Tongue (tissue), 2 donors: Measurements from ENCODE around the gene CMIP. TPM values are rescaled to one million over a fixed set of nuclear protein-coding genes. Genes with fewer than 3 reads are reported as not detected.

Source experiments
- DNase-seq: peaks from one replicate; pipeline ENCODE4 v3.0.0-alpha.2; 2015
- total RNA-seq: library from RNA; depleted of rRNA; stranded (reverse); fragments of >200 nt; gene quantifications from one replicate; pipeline ENCODE4 v1.2.3, GENCODE V29; 2014

CMIP gene
- total RNA-seq, 1 donor from 2014 or later = 30.0 TPM

DNA sequence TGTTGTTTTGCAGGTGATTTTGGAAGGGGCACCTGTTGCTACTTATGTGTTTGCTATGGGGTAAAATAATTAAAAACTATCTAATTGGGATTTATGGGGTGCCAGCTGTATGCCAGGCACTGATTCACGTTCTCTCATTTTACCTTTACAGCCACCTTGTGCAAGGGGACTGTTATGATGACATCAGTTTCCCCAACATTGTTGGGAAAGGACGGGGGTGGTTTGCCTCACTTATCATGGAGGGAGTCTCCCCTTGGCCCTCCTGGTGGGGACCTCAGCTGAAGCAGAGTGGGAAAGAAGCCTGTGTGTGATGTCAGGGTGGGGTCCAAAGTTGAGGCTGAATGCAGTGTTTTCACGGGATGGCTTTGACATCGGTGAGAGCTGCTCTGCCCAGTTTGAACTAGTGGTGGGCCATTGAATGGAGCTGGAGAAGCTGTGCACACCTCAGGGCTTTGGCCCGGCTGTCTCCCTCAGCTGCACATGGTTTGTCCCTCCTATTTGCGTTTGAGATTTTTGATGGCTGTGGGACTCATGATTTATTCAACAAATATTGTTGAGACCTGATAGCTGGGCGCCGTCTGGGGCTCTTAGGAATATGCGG lies 36.1 kb downstream of the CMIP start:
- DNase-seq = no peak

DNA sequence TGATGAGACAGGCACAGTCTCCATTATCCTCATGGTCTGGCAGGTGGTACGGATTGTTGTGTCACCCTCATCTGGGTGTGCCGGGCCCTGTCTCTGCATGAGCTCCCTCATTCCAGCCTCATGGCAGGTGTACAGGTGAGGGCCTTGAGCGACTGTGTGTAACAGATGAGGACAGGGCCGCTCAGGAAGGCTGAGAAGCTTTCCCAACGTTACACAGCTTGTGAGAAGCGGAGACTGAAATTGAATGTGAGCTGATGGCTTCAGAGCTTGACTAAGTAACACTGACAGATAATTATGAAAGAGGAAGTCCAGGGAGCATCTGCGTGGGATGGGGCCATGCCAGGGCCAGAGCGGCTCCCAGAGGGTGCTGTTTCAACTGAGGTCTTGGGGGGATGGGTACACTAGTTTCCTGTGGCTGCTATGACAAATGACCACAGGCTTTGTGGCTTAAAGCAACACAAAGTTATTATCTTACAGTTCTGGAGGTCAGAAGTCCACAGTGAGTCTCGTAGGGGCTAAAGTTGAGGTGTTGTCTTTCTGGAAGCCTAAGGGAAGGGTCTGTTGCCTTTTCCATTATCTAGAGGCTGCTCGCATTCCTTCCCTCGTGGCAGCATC lies 36.7 kb downstream of the CMIP start:
- DNase-seq = no peak

DNA sequence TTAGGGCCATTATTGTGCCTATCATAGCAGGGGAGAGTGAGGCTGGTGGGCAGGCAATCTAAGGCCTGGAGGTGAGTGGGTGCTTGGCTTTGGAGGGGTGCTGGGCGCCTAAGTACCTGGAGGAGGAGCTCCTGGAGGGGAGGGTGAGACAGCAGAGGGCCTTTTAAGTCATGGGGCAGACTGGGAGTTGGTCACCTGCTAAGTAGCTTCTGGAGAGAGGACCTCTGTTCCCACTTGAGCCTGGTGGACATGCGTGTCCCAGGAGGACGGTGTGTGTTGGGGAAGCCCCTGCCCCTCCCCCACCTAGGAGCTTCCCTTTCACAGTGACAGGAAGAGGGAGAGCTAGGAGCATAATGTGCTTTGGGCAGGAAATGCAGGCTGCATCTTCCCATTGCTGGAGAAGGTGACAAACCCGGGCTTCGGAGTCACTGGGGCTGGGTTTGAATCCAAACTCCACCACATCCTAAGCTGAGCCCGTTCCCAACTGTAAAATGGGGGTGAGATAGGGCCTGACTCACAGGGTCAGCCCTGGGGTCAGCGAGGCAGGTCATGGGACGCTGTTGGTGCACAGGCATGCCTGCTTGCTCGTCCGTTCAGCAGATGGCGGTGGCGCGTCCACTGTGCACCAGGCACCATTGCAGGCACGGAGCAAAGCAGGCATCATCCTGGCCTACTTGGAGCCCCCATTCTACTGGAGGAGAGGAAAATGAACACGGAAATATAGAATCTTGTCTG lies 37.9 kb downstream of the CMIP start:
- no peak for DNase-seq

DNA sequence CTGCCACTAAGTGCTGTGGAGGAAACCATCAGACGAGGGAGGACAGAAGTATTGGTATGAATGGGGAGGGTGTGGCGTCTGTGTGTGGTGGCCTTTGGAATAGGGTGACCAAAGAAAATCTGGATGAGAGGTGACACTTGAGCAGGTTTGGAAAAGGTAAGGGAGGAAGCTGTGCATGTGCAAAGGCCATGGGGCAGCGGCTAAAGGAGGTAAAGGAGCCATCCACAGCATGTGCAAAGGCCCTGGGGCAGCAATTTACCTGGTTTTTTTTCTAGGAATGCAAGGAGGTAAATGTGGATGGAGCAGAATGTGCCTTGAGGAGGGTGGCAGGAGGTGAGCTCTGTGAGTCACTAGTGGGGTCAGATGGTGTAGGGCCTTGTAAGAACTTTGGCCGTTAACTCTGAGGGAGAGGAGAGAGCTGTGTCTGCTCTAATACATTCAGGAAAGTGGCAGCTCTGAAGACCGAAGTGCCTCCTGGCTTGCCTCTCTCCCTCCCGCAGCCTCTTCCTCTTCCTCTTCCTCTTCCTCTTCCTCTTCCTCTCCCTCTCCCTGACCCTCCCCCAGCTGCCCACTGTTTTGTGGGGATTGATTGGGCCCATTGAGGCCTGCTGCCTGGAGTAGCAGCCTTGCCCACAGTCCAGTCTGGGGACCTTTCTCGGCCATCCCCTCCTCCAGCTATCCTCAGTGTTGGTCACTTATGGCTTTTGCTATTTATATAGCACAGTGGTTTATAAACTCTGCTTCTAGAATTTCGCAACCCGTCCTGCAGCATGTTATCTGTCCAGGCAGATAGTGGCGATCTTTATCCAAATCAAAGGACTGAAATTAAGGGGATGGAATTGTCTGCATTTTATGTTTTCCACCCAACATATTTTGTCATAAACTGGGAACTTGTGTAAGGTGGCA lies 38.7 kb downstream of the CMIP start:
- no peak for DNase-seq

DNA sequence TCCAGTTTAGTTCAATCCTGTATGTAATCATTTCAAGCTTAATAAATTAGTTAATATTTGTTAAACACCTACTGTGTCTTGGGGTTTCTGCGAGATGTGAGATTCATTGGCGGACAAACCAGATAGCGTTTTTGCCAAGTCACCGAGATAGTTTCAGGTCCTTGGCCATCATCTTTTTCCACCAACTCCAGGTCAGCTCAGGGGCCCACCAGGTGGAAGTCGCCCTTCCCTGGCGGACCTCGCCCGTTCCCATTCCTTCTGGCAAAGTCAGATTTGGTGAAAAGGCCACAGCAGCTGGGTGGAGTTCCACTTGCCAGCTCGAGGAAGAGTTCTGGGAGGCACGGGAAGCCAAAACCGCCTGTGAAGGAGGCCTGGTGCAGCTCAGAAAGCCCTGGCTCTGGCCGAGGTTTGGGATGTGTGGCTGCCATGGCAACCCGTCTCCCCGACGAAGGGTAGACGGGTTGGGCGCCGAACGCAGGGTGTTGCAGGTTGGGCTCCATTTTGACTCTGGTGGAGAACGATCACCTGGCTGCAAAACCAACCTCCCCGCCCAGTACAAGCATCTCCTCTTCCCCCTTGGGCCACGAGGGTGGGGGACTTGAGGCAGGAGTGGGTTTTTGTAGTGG lies 39.5 kb downstream of the CMIP start:
- DNase-seq = no peak

DNA sequence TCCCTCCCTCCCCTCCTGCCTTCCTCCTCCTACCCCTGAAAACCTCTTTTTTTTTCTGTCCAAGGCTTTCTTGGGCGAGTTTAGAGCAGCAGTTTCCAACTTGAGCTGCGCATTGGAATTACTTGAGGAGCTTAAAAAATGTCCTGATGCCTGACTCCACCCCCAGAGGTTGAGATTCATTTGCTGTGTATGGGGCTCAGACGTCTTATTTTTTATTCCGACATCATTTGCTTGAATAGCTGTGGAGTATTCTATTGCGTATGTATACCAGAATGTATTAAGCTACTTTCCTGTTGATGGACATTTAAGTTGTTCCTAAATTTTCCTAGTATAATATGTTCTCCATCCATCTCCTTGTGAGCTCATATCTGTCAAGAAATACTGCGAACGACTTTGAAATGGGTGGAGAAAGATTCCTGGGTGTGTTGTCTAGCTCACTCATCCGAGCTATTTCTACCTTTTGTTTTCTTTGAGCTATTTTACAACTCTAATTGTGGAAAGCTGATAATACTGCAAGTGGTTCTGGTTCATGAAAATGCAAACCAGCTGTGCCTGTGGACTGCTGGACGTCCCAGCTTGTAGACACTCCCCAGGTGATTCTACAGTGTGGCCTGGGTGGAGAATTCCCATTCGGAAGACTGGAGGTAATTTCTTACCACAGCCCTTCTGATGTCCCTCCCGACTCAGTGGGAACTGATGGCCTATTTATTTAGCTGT lies 40.5 kb downstream of the CMIP start:
- no peak for DNase-seq

DNA sequence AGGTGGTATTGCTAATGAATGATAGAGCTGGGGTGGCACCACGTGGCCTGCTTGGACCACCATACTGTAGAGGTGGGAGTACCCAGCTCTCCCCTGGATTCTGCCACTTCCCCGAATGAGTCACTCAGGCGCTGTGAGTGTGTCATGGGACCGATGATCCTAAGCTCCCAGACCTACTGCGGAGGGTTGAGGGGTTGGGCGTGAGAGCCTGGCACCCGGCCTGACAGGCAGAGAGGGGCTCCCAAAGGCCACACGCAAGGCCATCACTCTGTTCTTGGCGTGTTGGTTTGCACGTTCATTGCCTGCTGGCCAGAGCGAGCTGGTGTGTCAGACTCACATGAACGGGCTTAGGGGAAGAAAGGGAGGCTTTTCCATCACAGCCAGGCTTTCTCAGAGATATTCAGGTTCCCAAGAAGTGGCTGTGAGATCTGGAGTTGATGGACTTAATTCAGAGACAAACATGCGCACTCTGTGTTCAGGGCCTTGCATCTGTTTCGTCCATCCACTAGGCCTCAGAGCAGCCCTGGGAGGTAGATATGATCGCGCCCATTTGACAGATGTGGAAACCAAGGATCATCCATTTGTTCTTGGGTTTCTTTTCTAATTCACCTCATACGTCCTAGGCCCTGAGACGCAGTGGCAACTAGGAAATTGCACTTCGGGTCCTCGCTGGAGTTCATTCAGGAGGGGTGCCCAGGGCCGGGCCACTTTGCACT lies 41.4 kb downstream of the CMIP start:
- no peak for DNase-seq

DNA sequence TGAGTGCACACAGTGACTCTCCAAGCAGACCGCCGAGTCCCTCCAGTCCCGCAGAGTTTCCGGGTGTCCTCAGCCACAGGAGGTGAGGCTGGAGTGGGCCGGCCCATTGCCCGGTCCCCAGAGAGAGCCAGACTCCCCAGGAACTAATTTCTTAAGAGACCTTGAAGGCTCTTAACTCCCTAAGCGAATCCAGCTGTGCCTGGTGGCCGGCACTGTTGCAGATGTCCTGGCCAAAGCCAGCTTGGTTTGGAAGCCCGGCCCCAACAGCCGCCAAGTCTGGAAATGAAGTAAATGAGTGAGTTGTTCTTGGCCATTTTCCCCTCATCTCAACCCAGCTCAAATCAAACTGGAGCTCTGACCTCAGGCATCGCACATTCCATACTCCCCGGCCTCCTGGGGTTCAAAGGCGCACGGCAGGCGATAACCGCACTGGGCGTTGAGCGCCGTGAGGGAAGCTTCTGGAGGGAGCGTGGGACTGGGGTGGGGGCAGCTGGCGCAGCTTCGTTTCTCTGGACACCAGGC lies 42.0 kb downstream of the CMIP start:
- peak; percentile 53 for DNase-seq

DNA sequence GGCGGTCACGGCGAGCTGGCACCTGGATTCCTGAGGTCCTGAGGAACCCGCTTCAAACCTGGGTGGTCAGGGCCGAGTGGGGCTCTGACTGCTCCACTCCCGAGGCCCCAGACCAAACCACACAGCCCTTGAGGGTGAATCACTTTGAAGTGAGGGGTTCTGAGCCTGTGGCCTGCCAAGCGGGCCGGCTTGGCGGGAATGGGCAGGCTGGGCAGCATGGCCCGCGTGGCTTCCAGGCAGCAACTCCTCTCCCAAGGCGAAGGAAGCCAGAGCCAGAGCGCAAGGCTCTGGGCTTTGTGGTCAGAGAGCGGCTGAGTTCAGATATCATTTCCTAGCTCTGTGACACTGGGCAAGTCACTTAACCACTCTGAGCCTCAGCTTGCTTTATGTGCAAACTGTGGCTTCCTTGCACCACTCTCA lies 42.7 kb downstream of the CMIP start:
- no peak for DNase-seq

DNA sequence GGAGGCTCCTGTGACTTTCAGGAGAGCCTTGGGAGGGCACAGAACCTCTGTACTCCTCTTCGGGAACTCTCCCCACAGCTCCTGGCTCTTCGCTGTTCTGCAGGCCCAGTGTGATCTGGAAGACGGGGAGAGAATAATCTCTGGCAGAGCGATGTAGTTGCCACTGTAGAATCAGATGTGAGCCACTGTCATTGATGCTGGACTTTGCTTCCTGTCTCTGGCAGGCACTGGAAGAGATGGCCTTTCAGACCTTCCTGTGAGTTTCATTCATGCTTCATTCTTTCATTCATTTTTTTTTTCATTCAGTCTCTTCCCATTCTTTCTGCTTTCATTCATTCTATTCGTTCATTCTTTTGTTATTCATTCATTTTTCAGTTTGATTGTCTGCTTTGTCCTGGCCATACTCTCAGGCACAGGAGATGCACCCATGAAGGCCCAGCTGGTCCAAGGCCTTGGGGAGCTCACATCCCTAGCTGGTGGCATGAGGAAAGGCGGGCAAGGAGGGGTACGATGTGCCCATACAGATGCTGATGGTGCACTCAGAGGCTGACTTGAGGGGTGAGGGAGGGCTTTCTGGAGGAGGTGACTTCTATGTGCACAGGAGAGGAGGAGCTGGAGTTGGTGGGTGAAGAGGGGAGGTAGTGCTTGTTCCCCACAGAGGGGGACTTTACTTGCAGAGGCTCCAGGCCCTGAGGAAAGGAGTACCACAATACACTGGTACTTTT lies 44.2 kb downstream of the CMIP start:
- DNase-seq = no peak

DNA sequence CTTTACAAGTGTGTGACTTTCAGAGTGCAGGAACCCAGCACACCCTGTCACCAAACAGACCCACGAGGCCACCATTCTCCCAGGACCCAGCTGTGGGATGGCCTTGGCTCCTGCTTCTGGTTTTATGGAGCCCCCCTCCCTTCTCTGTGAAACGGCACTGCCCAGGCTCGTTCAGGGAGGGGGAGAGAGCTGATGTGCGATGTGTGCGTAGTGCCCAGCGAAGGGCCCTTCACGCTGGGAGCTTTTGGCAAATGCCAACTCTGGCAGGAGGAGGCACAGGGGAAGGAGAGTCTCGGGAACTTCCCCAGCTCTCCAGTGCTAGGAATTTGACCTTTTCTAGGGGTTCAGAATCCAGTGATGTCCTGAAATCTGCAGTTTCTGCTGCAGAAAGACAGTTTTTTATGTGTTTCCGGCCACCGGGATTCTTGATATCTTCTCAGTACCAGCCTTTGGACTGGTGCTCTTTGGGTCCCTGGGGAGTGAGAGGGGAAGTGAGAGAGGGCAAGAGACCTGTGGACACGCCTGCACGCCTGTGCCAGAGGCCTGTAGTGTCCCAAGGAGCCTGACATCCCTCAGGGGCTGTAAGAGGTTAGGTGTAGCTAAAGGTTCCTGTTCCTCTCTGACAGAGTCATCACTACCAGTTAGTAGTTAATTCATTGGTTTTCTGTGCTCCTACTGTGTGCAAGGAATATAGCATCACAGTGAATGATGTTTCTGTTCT lies 45.1 kb downstream of the CMIP start:
- no peak for DNase-seq

DNA sequence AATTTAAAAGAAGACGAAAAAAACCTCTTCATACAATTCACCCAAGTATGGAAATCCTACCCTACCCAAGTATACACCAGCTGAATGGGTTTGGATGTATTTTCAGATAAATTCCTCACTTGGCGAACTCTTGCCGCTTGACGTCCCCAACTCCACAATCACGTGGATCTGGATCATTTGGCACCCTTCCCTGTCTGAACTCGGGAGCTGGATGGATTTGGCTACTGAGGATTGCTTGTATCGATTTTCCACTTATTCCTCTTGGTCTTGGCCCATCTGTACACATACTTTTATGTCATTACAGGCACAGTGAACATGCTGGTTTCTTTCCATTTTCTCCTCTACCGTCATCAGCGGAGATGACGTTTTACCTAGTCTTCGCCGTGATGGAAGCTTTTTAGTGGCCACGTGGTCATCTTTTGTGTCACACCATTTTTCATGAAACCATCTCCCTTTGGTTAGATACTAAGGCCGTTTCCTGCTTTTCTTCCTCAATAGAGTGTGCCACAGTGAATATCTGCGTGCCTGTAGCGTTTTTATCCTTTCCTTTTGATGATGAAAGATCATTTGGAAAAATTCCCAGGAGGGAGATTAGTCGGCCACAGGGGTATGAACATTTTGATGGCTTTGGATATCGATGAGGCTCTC lies 47.1 kb downstream of the CMIP start:
- peak; percentile 65 for DNase-seq

DNA sequence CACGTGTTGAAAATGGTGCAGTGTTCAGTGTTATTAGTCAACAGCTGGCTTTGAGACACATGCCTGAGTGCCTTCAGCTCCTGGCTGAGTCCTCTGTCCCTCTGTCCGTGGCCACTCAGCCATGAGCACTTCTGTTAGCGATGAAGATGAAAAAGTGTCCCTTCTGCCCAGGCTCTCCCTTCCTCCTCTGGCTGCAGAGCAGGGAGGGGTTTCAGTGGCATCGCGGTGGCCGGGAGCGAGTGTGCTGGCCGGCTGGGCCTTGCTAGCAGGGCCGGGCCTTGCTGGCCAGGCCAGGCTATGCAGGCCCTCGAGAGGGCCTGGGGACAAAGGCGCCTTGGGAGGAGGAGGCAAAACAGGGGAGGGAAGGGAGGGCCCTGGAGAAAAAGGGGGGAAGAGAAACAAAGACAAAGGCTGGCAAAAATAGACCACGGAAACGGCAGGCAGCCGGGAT lies 47.7 kb downstream of the CMIP start:
- no peak for DNase-seq

DNA sequence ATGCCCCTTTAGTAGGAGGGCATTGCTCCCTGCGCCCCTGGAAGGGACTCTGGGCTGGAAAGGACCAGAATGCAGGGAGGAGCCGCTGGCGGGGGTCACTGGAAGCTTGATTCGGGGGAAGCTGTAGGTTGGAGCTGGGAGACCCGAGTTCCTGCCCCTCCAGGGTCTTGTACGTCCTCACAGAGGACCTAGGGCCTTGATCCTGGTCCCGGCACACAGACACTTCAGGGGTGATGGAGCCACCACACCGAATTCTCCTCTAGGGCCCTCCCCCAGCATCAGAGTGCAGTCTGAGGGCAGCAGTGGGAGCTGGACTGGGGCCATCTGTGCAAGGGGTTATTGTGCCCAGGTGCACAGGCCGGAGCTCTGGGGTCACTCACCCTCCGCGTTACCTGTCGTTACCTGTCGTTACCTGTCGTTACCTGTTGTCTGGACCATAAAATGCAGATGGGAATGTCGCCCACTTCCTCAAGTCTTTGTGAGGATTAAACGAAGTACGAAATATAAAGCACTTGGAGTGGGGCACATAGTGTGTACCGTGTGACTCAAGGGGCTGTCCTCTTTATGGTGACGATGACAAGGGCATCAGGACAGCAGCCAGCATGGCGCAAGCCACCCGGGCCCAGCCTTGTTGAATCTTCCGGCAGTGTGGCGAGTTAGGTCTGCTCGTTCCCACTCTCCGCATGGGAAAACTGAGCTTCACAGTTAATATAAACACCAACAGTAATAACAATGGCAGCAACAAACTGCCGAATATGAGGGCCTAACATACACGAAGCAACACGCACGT lies 48.6 kb downstream of the CMIP start:
- no peak for DNase-seq

DNA sequence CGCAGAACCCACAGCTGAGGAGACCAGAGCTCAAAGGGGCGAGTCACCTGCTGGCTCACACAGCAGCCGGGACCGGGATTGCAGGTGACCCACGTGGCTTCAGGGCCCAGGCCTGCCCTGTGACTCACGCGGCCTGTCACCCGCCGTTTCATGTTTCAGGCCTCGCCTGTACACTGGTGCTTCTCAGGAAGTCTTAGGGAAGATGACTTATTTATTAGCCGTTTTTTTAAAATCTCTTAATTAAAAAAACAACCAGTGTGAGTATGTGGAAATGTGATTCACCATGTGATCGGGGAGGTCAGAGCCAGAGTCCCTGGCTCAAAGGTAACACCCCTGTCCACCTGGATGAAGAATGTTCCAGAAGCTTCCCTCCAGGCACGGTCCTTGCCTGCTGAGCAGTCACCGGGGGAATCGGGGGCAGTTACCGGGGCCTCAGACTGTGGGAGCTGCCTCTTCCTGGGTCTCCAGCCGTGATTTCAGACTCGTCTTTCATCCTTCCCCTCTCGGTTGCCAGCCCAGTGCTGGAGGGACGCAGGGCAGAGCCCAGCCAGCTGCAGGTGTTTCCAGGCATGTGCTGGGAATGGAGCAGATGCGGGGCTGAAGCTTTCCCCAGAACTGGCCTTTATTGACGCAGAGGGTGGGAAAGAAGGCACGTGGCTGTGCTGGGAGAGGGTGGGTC lies 49.3 kb downstream of the CMIP start:
- no peak for DNase-seq

DNA sequence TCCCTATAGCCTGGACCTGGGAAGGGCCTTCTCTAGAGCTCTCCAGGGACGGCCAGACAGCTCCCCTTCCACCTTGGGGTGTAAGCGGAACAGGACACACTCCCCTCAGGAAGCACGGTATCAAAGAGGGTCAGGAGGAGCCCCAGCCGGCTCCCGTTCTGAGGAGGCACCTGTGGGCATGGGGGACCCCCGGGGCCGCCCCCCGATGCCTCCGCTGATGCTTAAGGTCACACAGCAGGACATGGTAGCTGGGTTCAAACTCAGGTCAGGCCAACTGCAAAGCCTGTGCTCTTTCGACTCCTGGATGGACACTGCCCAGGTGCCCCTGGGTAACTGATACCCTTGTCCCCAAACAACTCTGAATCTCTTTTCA lies 49.8 kb downstream of the CMIP start:
- DNase-seq = no peak

DNA sequence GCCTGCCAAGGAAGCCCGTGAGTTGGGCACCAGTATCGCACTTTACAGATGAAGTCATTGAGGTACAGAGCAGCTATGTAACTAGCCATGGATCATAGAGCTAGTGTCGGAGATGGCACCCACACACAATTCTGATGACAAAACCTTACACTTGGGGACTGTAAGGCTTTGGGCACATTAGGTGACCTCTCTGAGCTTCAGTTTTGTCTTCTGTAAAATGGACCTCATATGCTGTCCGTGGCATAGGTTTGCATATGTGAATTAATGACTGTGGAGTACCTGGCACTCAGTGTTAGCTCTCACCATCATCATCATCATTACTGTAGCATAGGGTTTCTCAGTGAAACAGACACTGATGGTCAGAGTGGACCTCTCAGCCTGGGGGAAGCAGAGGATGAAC lies 50.3 kb downstream of the CMIP start:
- DNase-seq = no peak
